GM21825 (cell line): Measurements from ENCODE around the gene GNB1L.

ENCODE experiments used
- ATAC-seq: cut with Tn5 transposase; IDR thresholded peaks from one replicate; pipeline ENCODE4 v1.9.1; 2021; ENCODE audit warnings: mild to moderate bottlenecking, moderate library complexity; ENCODE audit not compliant: unreplicated experiment

Gene GNB1L

GRCh38 chr22:19765477-19766239 is 89.0 kb downstream of the GNB1L start:
- no peak for ATAC-seq

GRCh38 chr22:19764636-19765476 is 89.8 kb downstream of the GNB1L start:
- ATAC-seq, result no peak

- no peak for ATAC-seq
Observed at GRCh38 chr22:19764299-19764593, 90.4 kb downstream of the GNB1L start.

GRCh38 chr22:19763458-19764298 is 91.0 kb downstream of the GNB1L start:
- no peak for ATAC-seq

GRCh38 chr22:19762568-19763457 is 91.9 kb downstream of the GNB1L start:
- ATAC-seq, result no peak

- ATAC-seq, result no peak
Observed at GRCh38 chr22:19761725-19762567, 92.7 kb downstream of the GNB1L start.

GRCh38 chr22:19760951-19761724 is 93.5 kb downstream of the GNB1L start:
- ATAC-seq, result no peak

- no peak for ATAC-seq
Observed at GRCh38 chr22:19760058-19760950, 94.4 kb downstream of the GNB1L start, which contains the start of gene TBX1. Gene TBX1 (plus strand): TSS chr22:19760778. CDS start chr22:19760844, 66 bp downstream.

GRCh38 chr22:19759427-19760057 is 95.1 kb downstream of the GNB1L start:
- ATAC-seq, result no peak

- ATAC-seq, result no peak
Observed at GRCh38 chr22:19758896-19759426, 95.7 kb downstream of the GNB1L start.

GRCh38 chr22:19757985-19758895 is 96.4 kb downstream of the GNB1L start:
- ATAC-seq, result no peak

GRCh38 chr22:19757140-19757984 is 97.3 kb downstream of the GNB1L start:
- ATAC-seq, result no peak

GRCh38 chr22:19756288-19757128 is 98.2 kb downstream of the GNB1L start:
- no peak for ATAC-seq

- no peak for ATAC-seq
Observed at GRCh38 chr22:19755722-19756287, 98.9 kb downstream of the GNB1L start.
